ENCODE data around the gene GLI3. TPM values are rescaled to one million over a fixed set of nuclear protein-coding genes. Genes with fewer than 3 reads are reported as not detected.

Gene GLI3
- total and polyA plus RNA-seq, 2 experiments from 2014 or later, result 4.0 to 5.2 TPM

DNA sequence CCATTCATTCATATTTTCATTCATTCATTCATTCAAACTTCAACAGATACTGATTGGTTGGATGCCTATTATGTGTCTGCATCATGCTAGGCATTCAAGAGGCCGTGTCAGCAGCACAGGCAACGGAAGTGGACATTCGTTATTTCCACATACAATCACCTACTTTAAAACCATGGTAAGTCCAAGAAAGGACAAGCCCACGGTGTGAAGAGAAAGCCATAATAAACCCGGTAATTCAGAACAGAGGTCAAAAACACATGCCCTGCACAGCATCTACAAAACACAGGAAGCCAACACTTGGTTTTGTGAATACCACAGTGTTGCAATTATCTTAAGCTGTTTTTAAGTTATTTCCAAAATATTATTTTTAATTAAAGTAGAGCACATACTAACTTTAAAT lies 126.7 kb downstream of the GLI3 start:
- Histone ChIP-seq H3K9ac (no peak overlapping the region), H3K79me2 (ENCODE audit: insufficient read depth) (no peaks in the 10 kb centered on the region; the same call in 1 of the 2 replicates), H3K4me2 (ENCODE audit: unreplicated experiment) (no peak overlapping the region), H3K27me3 (replicated peaks; ENCODE audit: insufficient read depth) (no peaks in the 10 kb centered on the region), H3K9me2 (ENCODE audit: insufficient read depth) (no peaks in the 10 kb centered on the region), H3K36me3 (ENCODE audit: low read depth) (no peaks in the 10 kb centered on the region), H4K20me1 (ENCODE audit: insufficient read depth) (no peaks in the 10 kb centered on the region), H3F3A (ENCODE audit: insufficient read depth) (peaks cover 13% of the 10 kb centered on the region; the same call in 1 of the 2 replicates), H2AFZ (no peak overlapping the region), H3K4me1 (ENCODE audit: insufficient read depth) (peaks cover 26% of the 10 kb centered on the region), H3K27ac (no peak overlapping the region), H3K4me3 (no peak overlapping the region), H3K9me3 (ENCODE audit: low read depth) (no peaks in the 10 kb centered on the region)
- 90 to 93% methylated on average over 5 of the region's 5 CpGs for WGBS, 2 experiments (ENCODE audit: low coverage in 1 of 2, low lambda C conversion rate in 2 of 2, missing lambda C conversion rate in 2 of 2)
- in situ Hi-C loops (cut with MboI), result no loop called here
- TF ChIP-seq EZH2phosphoT487 (IDR thresholded peaks at IDR 0.05; ENCODE audit: insufficient read depth, low read depth) (no peak), EZH2 (IDR thresholded peaks at IDR 0.05; ENCODE audit: insufficient read depth, poor library complexity, severe bottlenecking) (no peak)
- no peak for DNase-seq

DNA sequence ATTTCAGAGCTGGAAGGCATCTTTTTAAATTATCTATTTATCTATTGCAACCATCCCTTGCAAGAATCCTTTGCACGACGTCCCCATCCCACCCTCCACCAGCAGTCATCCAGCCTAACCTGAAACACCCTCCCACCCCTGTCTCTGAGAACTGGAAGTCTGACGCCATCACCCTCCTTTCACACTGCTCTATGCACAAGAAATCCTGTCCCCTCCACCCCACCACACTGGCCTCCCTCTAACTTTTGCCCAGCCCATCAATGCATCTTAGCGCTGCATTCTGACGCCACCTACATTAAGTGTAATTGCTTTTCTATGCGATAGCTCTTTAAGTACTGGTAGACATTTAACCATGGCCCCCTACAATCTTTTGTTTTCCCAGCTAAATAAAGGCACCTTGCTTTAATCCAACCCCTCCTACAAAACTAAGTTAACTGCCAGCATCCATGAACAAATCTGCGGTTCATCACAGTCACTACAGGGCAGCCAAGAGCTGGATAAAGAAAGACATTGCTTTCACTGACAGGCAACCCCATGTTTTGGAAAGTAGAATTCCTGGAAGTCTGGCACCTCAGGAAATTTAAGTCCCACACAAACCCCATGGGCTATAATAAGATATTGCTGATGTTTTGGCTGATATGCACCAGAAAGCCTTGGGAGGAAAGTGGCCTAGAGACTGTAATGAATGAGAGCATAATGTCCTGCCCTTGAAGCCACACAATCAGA lies 128.0 kb downstream of the GLI3 start:
- Histone ChIP-seq H3K9ac (no peak overlapping the region), H3K4me1 (ENCODE audit: insufficient read depth) (peaks cover 26% of the 10 kb centered on the region), H3K79me2 (ENCODE audit: insufficient read depth) (no peaks in the 10 kb centered on the region; the same call in 1 of the 2 replicates), H3K36me3 (ENCODE audit: low read depth) (no peaks in the 10 kb centered on the region), H3K9me3 (ENCODE audit: low read depth) (no peaks in the 10 kb centered on the region), H2AFZ (no peak overlapping the region), H3K27me3 (replicated peaks; ENCODE audit: insufficient read depth) (no peaks in the 10 kb centered on the region), H3K4me2 (ENCODE audit: unreplicated experiment) (no peak overlapping the region), H4K20me1 (ENCODE audit: insufficient read depth) (no peaks in the 10 kb centered on the region), H3K27ac (no peak overlapping the region), H3K9me2 (ENCODE audit: insufficient read depth) (no peaks in the 10 kb centered on the region), H3K4me3 (no peak overlapping the region), H3F3A (ENCODE audit: insufficient read depth) (peaks cover 13% of the 10 kb centered on the region; the same call in 1 of the 2 replicates)
- 92 to 93% methylated on average over 7 of the region's 7 CpGs for WGBS, 2 experiments (ENCODE audit: low coverage in 1 of 2, low lambda C conversion rate in 2 of 2, missing lambda C conversion rate in 2 of 2)
- no peak for DNase-seq
- TF ChIP-seq EZH2 (IDR thresholded peaks at IDR 0.05; ENCODE audit: insufficient read depth, poor library complexity, severe bottlenecking), result no peak
- no peak for TF ChIP-seq EZH2phosphoT487 (IDR thresholded peaks at IDR 0.05; ENCODE audit: insufficient read depth, low read depth)
- in situ Hi-C loops (cut with MboI), result no loop called here

GRCh38 chr7:42107484-42108240 lies 129.3 kb downstream of the GLI3 start:
- no peaks in the 10 kb centered on the region for H3K9me2 ChIP-seq (ENCODE audit: insufficient read depth)
- peaks cover 13% of the 10 kb centered on the region; the same call in 1 of the 2 replicates for H3F3A ChIP-seq (ENCODE audit: insufficient read depth)
- H4K20me1 ChIP-seq (ENCODE audit: insufficient read depth), result no peaks in the 10 kb centered on the region
- H3K4me2 ChIP-seq (ENCODE audit: unreplicated experiment), result peak overlapping the region; percentile 62
- H3K9ac ChIP-seq, result no peak overlapping the region
- DNase-seq, result peak; percentile 84
- no peaks in the 10 kb centered on the region for H3K9me3 ChIP-seq (ENCODE audit: low read depth)
- no peaks in the 10 kb centered on the region for H3K27me3 ChIP-seq (replicated peaks; ENCODE audit: insufficient read depth)
- H3K36me3 ChIP-seq (ENCODE audit: low read depth), result no peaks in the 10 kb centered on the region
- H3K4me3 ChIP-seq, result peak overlapping the region; percentile 44
- no peak overlapping the region for H3K27ac ChIP-seq
- no peaks in the 10 kb centered on the region; the same call in 1 of the 2 replicates for H3K79me2 ChIP-seq (ENCODE audit: insufficient read depth)
- H2AFZ ChIP-seq, result no peak overlapping the region
- WGBS, 2 experiments (ENCODE audit: low coverage in 1 of 2, low lambda C conversion rate in 2 of 2, missing lambda C conversion rate in 2 of 2), result 19 to 20% methylated on average over 10 of the region's 10 CpGs
- TF ChIP-seq EZH2 (IDR thresholded peaks at IDR 0.05; ENCODE audit: insufficient read depth, poor library complexity, severe bottlenecking) (no peak), EZH2phosphoT487 (IDR thresholded peaks at IDR 0.05; ENCODE audit: insufficient read depth, low read depth) (no peak)
- in situ Hi-C loops (cut with MboI), result no loop called here
- peaks cover 26% of the 10 kb centered on the region for H3K4me1 ChIP-seq (ENCODE audit: insufficient read depth)

DNA sequence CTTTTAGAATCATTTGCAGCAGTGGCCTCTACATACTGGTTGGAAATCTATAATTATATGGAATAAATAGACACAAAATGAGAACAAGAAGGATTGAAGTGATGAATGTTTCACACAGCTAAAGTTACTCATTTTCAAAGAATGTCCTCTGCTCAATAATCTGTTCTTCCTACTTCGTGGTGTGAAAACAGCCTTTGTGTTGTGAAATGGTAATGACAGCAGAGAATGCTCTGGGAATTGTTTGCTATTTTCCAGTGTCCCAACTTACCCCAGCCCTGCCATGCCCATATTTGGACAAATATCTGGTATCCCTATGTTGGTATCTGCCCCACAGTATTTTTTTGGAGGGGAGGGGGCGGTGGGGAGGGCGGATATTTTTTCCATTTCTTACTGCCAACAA lies 130.4 kb downstream of the GLI3 start:
- TF ChIP-seq EZH2 (IDR thresholded peaks at IDR 0.05; ENCODE audit: insufficient read depth, poor library complexity, severe bottlenecking) (no peak), EZH2phosphoT487 (IDR thresholded peaks at IDR 0.05; ENCODE audit: insufficient read depth, low read depth) (no peak)
- DNase-seq, result peak; percentile 33
- H3K27ac ChIP-seq, result no peak overlapping the region
- peaks cover 13% of the 10 kb centered on the region; the same call in 1 of the 2 replicates for H3F3A ChIP-seq (ENCODE audit: insufficient read depth)
- H3K9me3 ChIP-seq (ENCODE audit: low read depth), result no peaks in the 10 kb centered on the region
- H3K79me2 ChIP-seq (ENCODE audit: insufficient read depth), result no peaks in the 10 kb centered on the region; the same call in 1 of the 2 replicates
- H3K4me2 ChIP-seq (ENCODE audit: unreplicated experiment), result no peak overlapping the region
- H3K27me3 ChIP-seq (replicated peaks; ENCODE audit: insufficient read depth), result no peaks in the 10 kb centered on the region
- H4K20me1 ChIP-seq (ENCODE audit: insufficient read depth), result no peaks in the 10 kb centered on the region
- no peak overlapping the region for H3K9ac ChIP-seq
- in situ Hi-C loops (cut with MboI), result no loop called here
- H2AFZ ChIP-seq, result no peak overlapping the region
- 46 to 63% methylated on average over 3 of the region's 3 CpGs for WGBS, 2 experiments (ENCODE audit: low coverage in 1 of 2, low lambda C conversion rate in 2 of 2, missing lambda C conversion rate in 2 of 2)
- no peaks in the 10 kb centered on the region for H3K9me2 ChIP-seq (ENCODE audit: insufficient read depth)
- H3K4me3 ChIP-seq, result no peak overlapping the region
- H3K36me3 ChIP-seq (ENCODE audit: low read depth), result no peaks in the 10 kb centered on the region
- H3K4me1 ChIP-seq (ENCODE audit: insufficient read depth), result peaks cover 26% of the 10 kb centered on the region

All from GM23248 (cell line).